Neural progenitor cell (in vitro differentiated cells): ENCODE measurements around the gene LCP1. TPM values are rescaled to one million over a fixed set of nuclear protein-coding genes. Genes with fewer than 3 reads are reported as not detected.

Experiments used
- DNase-seq: peaks from one replicate; pipeline ENCODE4 v3.0.0-alpha.2; 2016; ENCODE audit warnings: low spot score
- H2AFZ ChIP-seq: fragments of 200-600 bp; sonication (generic); replicated peaks from 2 replicates; pipeline ENCODE4 v1.6.1; 2016; ENCODE audit warnings: antibody characterized with exemption
- H3F3A ChIP-seq: fragments of 200-600 bp; sonication (generic); 2 replicates; pipeline ENCODE4 v1.6.1; 2016; ENCODE audit warnings: antibody characterized with exemption, low read depth
- H3K27ac ChIP-seq: fragments of 200-600 bp; sonication (generic); 2 replicates; pipeline ENCODE4 v1.5.1; 2016; ENCODE audit warnings: mild to moderate bottlenecking
- H3K27me3 ChIP-seq: fragments of 200-600 bp; sonication (generic); 2 replicates; pipeline ENCODE4 v1.6.1; 2016; ENCODE audit warnings: mild to moderate bottlenecking, moderate library complexity
- H3K36me3 ChIP-seq: fragments of 200-600 bp; sonication (generic); 2 replicates; pipeline ENCODE4 v1.5.1; 2016
- H3K4me1 ChIP-seq: fragments of 200-600 bp; sonication (generic); 2 replicates; pipeline ENCODE4 v1.6.1; 2016; ENCODE audit warnings: mixed run types
- H3K4me2 ChIP-seq: fragments of 200-600 bp; sonication (generic); 2 replicates; pipeline ENCODE4 v1.6.1; 2016
- H3K4me3 ChIP-seq: fragments of 200-600 bp; sonication (generic); 2 replicates; pipeline ENCODE4 v1.5.1; 2016
- H3K79me2 ChIP-seq: fragments of 200-600 bp; sonication (generic); 2 replicates; pipeline ENCODE4 v1.6.1; 2016; ENCODE audit warnings: low read depth
- H3K9ac ChIP-seq: fragments of 200-600 bp; sonication (generic); 2 replicates; pipeline ENCODE4 v1.6.1; 2016
- H3K9me3 ChIP-seq: fragments of 200-600 bp; sonication (generic); 2 replicates; pipeline ENCODE4 v1.5.1; 2016; ENCODE audit warnings: low read depth
- H4K20me1 ChIP-seq: fragments of 200-600 bp; sonication (generic); 2 replicates; pipeline ENCODE4 v1.6.1; 2016; ENCODE audit warnings: low read depth
- H3K27ac Mint-ChIP-seq: 3 replicates; pipeline ENCODE4 v1.8.0; 2021; ENCODE audit warnings: mixed read lengths
- H3K27me3 Mint-ChIP-seq: 2 replicates; pipeline ENCODE4 v1.8.0; 2022; ENCODE audit warnings: low read depth, mild to moderate bottlenecking, inconsistent platforms, moderate library complexity, mixed read lengths; ENCODE audit not compliant: insufficient read depth
- H3K36me3 Mint-ChIP-seq: 3 replicates; pipeline ENCODE4 v1.8.0; 2021; ENCODE audit warnings: mixed read lengths
- H3K4me1 Mint-ChIP-seq: 3 replicates; pipeline ENCODE4 v1.8.0; 2021; ENCODE audit warnings: mixed read lengths
- H3K4me3 Mint-ChIP-seq: 3 replicates; pipeline ENCODE4 v1.8.0; 2021; ENCODE audit warnings: mild to moderate bottlenecking, moderate library complexity, mixed read lengths
- H3K9me3 Mint-ChIP-seq: 3 replicates; pipeline ENCODE4 v1.8.0; 2020; ENCODE audit warnings: mixed read lengths
- CTCF ChIP-seq: fragments of 200-600 bp; sonication (generic); IDR thresholded peaks from 2 replicates; pipeline ENCODE4 v1.5.1; 2017; ENCODE audit warnings: antibody characterized with exemption, mild to moderate bottlenecking
- EZH2 ChIP-seq: fragments of 200-600 bp; sonication (generic); IDR thresholded peaks from 2 replicates; pipeline ENCODE4 v1.6.1; 2017; ENCODE audit warnings: antibody characterized with exemption, mild to moderate bottlenecking, moderate library complexity
- EZH2phosphoT487 ChIP-seq: fragments of 200-600 bp; sonication (generic); IDR thresholded peaks from 2 replicates; pipeline ENCODE4 v1.6.1; 2017; ENCODE audit warnings: antibody characterized with exemption
- total RNA-seq: library from RNA; depleted of rRNA; stranded (reverse); fragments of >200 nt; gene quantifications from 2 replicates; pipeline ENCODE4 v1.2.3, GENCODE V29; 2015; ENCODE audit warnings: low replicate concordance

The LCP1 gene
- total RNA-seq, 1 donor from 2014 or later: 2.2 TPM

GRCh38 chr13:46137627-46138317 is 44.2 kb downstream of the LCP1 start:
- Mint-ChIP-seq H3K27me3 (peaks cover 2% of the 10 kb centered on the region), H3K27ac (no peak overlapping the region), H3K9me3 (no peaks in the 10 kb centered on the region), H3K36me3 (no peaks in the 10 kb centered on the region), H3K4me1 (peaks cover 12% of the 10 kb centered on the region), H3K4me3 (no peak overlapping the region)
- no peaks in the 10 kb centered on the region for H3K9me3 ChIP-seq
- DNase-seq: no peak
- H3F3A ChIP-seq: no peaks in the 10 kb centered on the region
- peak overlapping the region; percentile 24 for H2AFZ ChIP-seq
- TF ChIP-seq EZH2phosphoT487 (no peak), CTCF (no peak), EZH2 (no peak)
- H3K4me3 ChIP-seq: no peak overlapping the region
- no peak overlapping the region for H3K4me2 ChIP-seq
- H3K4me1 ChIP-seq: peaks cover 3% of the 10 kb centered on the region
- H3K27ac ChIP-seq: no peak overlapping the region
- H3K27me3 ChIP-seq: no peaks in the 10 kb centered on the region
- H4K20me1 ChIP-seq: no peaks in the 10 kb centered on the region
- no peaks in the 10 kb centered on the region for H3K36me3 ChIP-seq
- H3K79me2 ChIP-seq: no peaks in the 10 kb centered on the region
- no peak overlapping the region for H3K9ac ChIP-seq

GRCh38 chr13:46136688-46137087 is 45.3 kb downstream of the LCP1 start:
- Histone ChIP-seq H2AFZ (no peak overlapping the region), H3K4me3 (no peak overlapping the region), H3K4me2 (no peak overlapping the region), H3K4me1 (no peaks in the 10 kb centered on the region), H3K9me3 (no peaks in the 10 kb centered on the region), H3K9ac (no peak overlapping the region), H4K20me1 (no peaks in the 10 kb centered on the region), H3K27ac (no peak overlapping the region), H3K36me3 (no peaks in the 10 kb centered on the region), H3F3A (no peaks in the 10 kb centered on the region), H3K27me3 (no peaks in the 10 kb centered on the region), H3K79me2 (no peaks in the 10 kb centered on the region)
- no peak for DNase-seq
- TF ChIP-seq EZH2phosphoT487: no peak
- TF ChIP-seq EZH2: no peak
- no peak for TF ChIP-seq CTCF
- no peak overlapping the region for H3K4me3 Mint-ChIP-seq
- peaks cover 12% of the 10 kb centered on the region for H3K4me1 Mint-ChIP-seq
- H3K9me3 Mint-ChIP-seq: no peaks in the 10 kb centered on the region
- H3K27me3 Mint-ChIP-seq: peaks cover 7% of the 10 kb centered on the region
- no peak overlapping the region for H3K27ac Mint-ChIP-seq
- no peaks in the 10 kb centered on the region for H3K36me3 Mint-ChIP-seq

DNA sequence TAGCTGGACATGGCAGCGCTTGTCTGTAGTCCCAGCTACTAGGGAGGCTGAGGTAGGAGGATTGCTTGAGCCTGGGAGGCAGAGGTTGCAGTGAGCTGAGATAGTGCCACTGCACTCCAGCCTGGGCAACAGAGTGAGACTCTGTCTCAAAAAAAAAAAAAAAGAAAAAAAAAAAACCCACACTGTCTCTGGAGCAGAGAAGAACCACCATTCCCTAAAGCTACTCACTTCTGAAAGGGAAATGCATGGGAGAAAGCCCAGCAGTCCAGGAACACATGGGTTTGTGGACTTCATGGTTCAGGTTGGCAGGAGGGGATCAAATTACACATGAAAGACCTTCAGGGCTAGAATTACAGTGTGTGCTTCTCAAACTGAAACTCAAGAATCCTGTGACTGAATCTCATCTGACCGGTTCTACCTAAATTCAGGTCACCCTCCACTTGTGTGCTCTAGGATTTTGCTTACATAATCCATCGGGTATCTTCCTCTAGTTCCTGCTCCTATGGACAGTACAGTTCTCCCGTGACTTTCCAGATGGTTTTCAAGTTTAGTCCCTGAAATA is 46.9 kb downstream of the LCP1 start:
- Histone ChIP-seq H4K20me1 (no peaks in the 10 kb centered on the region), H3K9ac (no peak overlapping the region), H3K79me2 (no peaks in the 10 kb centered on the region), H3K4me2 (no peak overlapping the region), H3F3A (no peaks in the 10 kb centered on the region), H3K27me3 (no peaks in the 10 kb centered on the region), H3K4me1 (no peaks in the 10 kb centered on the region), H3K4me3 (no peak overlapping the region), H3K36me3 (no peaks in the 10 kb centered on the region), H3K27ac (no peak overlapping the region), H3K9me3 (no peaks in the 10 kb centered on the region), H2AFZ (peak overlapping the region; percentile 21)
- Mint-ChIP-seq H3K36me3 (no peaks in the 10 kb centered on the region), H3K27ac (peak overlapping the region; percentile 13), H3K4me1 (peaks cover 12% of the 10 kb centered on the region), H3K9me3 (no peaks in the 10 kb centered on the region), H3K4me3 (no peak overlapping the region), H3K27me3 (peaks cover 7% of the 10 kb centered on the region)
- peak; percentile 18 for DNase-seq
- TF ChIP-seq EZH2phosphoT487 (no peak), EZH2 (no peak), CTCF (no peak)
